NCI-H2196 treated with DMSO at 0.1 percent for 48 hours (cell line): ENCODE results near the gene TBL1XR1.
"Not testable (repeated sequence)": the region's sequence is repeated elsewhere in the genome, so short reads cannot be mapped to it uniquely, and the experiment has no call there.

Source experiments
- DNase-seq: peaks from one replicate; lab custom pipeline; 2025; ENCODE audit not compliant: unreplicated experiment; lab: John Stamatoyannopoulos, UW

Gene TBL1XR1

DNA sequence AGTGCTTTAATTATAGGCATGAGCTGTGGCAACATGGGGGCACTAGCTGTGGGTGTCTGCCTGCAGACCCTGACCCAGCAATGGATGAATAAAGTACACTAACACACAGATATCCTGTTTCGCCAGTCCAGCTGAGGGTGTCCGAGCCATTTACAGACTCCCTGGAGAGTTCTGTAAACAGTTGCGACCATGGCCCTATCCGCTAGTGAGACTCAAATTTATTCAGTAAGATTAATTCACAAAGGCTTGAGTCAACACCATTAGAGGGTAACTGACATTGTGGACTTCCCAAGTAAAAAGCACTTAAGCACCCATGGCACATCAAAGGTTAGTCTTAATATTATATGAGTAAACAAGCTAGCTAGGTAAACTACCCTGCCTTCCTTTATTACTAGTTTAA, 161.6 kb downstream of the TBL1XR1 start:
- DNase-seq: peak; percentile 81

DNA sequence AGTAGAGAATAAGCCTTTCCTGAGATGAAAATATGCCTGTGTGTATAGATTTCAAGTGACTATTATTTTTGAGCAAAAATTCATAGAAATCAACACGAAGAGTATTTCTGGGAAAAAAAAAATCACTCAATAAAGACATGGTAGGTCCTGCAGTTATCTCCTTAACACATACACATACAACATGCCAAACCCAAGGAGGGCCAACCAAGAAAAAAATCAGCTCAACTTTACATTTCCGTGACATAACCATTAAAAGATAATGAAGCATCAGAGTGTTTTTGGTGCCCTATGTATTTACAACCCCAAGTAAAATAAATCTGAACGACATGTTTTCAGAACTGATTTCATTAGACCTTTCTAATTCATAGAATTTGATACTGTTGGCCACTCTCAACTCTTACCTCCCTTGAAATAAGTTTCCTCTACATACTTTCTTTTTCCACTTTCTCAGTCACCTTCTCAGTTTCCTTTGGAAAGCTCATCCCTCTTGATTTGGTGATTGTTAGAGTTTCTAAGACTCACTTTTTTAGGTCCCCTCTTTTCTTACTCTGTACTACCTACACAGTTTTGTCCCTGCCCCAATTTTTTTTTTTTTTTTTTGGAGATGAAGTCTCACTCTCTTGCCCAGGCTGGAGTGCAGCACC, 162.3 kb downstream of the TBL1XR1 start:
- DNase-seq: no peak

DNA sequence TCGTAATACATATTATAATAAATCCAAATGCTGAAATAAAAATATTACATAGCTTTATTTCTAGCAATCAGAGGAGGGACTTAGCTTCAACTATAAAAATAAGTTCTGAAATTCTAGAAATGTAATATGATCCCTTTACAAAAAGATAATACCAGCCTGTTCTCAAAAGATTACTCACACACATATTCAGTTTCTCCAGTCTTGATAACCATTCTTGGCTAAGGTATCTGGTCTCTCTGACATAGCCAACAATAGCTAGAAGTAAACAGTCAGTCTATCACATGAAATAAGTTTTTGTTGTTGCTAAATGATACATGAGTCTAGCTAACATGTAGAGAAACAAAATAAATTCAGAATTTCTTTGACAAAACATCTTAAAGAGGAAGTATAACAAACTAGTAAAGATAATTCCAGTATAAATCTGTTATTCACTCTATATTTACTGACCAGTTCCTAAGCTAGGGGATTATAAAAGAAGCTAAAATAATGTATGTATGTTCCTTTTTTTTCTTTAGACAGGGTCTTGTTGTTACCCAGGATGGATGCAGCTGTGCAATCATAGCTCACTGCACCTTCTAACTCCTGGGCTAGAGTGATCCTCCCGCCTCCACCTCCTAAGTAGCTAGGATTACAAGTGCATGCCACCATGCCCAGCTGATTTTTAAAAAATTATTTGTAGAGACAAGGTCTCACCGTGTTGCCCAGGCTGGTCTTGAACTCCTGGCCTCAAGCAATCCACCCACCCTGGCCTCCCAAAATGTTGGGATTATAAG, 170.6 kb downstream of the TBL1XR1 start:
- no peak for DNase-seq

DNA sequence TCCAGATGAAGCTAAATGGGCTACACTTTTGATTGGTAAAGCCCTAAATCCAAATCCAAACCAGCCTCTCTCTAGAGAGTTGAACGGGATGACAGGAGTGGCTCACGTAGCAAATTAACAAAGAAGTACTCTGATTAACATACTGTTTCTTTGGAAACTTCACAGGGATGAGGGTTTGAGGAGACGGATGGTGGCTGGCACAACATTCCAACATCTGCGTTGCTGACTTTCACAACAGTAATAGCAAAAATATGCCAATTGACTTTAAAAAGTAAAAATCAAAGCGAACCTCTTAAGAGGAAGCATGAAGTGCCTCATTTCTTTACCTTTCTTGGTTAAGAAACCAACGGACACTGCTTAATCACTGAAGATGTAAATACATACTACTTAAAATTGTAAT, 181.4 kb downstream of the TBL1XR1 start:
- DNase-seq: no peak

GRCh38 chr3:177013681-177014280, 183.5 kb downstream of the TBL1XR1 start:
- DNase-seq: no peak

DNA sequence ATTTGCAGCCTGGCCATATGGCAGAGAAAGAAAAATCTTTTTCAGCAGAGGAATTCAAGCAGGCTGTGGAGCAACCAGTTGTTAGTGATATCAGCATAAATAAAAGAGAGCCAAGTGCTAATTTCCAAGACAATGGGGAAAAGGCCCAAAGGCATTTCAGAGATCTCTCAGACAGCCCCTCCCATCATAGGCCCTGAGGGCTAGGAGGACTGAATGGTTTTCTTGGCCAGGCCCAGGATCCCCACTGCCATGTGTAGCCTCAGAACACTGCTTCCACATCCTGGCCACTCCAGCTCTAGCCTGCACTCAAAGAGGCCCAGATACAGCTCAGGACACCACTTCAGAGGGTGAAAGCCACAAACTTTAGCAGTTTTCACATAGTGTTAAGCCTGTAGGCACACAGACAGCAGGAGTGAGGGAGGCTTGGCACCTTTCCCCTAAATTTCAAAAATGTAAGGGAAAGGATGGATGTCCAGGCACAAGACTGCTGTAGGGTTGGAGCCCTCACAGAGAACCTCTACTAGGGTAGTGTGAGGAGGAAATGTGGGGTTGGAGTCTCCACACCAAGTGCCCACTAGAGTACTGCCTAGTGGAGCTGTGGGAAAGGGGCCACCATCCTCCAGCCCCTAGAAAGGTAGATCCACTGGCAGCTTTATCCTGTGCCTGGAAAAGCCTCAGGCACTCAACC, 191.4 kb downstream of the TBL1XR1 start:
- DNase-seq: no peak

DNA sequence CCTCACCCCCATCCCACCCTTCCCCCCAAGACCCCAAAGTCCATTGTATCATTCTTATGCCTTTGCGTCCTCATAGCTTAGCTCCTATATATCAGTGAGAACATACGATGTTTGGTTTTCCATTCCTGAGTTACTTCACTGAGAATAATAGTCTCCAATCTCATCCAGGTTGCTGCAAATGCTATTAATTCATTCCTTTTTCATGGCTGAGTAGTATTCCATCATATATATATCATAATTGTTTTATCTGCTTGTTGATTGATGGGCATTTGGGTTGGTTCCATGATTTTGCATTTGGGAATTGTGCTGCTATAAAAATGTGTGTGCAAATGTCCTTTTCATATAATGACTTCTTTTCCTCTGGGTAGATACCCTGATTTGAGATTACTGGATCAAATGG, 197.1 kb downstream of the TBL1XR1 start:
- DNase-seq: not testable (repeated sequence)

DNA sequence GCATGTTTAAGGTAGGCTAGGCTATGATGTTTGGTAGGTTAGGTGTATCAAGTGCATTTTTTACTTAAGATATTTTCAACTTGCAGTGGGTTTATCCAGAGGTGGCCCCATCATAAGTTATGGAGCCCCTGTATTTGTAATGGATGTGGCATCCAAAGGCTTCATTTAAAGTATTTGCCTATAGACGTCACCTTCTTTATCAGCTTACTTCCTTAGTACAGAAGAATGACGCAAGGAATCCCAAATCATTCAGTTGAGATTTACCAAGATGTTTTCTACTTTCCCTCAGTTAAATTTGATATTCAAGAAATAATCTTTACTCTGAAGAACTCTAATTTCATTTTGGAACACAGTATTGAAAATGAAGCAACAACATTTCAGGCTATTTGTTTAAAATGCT, 201.3 kb downstream of the TBL1XR1 start:
- no peak for DNase-seq

GRCh38 chr3:176994891-176995781, 202.1 kb downstream of the TBL1XR1 start:
- no peak for DNase-seq

GRCh38 chr3:176994393-176994792, 202.9 kb downstream of the TBL1XR1 start:
- DNase-seq: no peak

DNA sequence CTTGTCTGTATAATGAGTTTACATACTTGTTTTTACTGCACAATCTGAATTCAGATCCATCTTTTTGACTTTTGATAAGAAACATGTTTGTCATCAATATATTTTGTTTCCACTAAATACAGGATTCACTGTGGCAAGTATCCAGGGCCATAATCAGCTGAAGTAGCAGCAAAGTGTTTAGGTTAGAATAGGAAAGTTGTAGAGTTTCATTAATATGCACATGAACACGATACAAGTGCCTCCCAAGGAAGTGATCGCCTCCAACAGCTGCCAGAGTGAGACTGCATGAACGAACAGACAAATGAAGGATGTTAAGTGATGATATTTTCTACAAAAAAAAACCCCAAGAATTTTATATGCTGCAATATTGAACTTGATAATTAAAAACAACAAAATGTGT, 204.3 kb downstream of the TBL1XR1 start:
- DNase-seq: no peak

GRCh38 chr3:176992565-176992964, 204.7 kb downstream of the TBL1XR1 start:
- no peak for DNase-seq

- no peak for DNase-seq
Measured at GRCh38 chr3:176988795-176989194, 208.5 kb downstream of the TBL1XR1 start.

- no peak for DNase-seq
Measured at GRCh38 chr3:176987901-176988650, 209.2 kb downstream of the TBL1XR1 start.

- no peak for DNase-seq
Measured at GRCh38 chr3:176978441-176978840, 218.8 kb downstream of the TBL1XR1 start.

- no peak for DNase-seq
Measured at GRCh38 chr3:176977331-176977730, 220.0 kb downstream of the TBL1XR1 start.

DNA sequence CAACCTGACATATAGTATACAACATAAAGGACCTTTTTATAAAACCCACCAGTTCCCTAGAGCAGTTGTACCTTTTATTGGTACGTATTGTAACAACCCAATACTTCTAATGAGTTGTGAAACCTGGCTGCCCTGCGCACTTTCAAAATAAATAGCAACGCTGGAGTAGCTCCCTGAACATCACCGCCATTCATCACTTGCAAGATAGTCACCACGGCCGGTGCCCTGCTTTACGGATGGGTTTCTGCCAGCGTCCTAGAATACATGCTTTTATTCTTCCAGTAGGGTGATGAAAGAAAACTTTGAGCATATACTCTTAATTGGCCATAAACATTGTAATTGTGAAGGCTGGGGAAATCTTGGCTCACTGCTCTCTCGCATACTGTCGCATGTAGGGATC, 220.7 kb downstream of the TBL1XR1 start:
- DNase-seq: no peak

- no peak for DNase-seq
Measured at GRCh38 chr3:176974279-176974678, 223.0 kb downstream of the TBL1XR1 start.

- no peak for DNase-seq
Measured at GRCh38 chr3:176971613-176972174, 225.6 kb downstream of the TBL1XR1 start.

GRCh38 chr3:176970770-176971169, 226.5 kb downstream of the TBL1XR1 start:
- DNase-seq: no peak
